GM23248 (cell line): ENCODE measurements around the gene MAP3K5.

ENCODE experiments used
- EZH2 ChIP-seq: fragments of 200-600 bp; sonication (generic); IDR thresholded peaks from 2 replicates; pipeline ENCODE4 v1.6.1; 2018; ENCODE audit warnings: antibody characterized with exemption, mild to moderate bottlenecking; ENCODE audit not compliant: insufficient read depth, poor library complexity, severe bottlenecking
- EZH2phosphoT487 ChIP-seq: fragments of 200-600 bp; sonication (generic); IDR thresholded peaks from 2 replicates; pipeline ENCODE4 v1.6.1; 2018; ENCODE audit warnings: antibody characterized with exemption, moderate library complexity, mild to moderate bottlenecking, low read depth; ENCODE audit not compliant: insufficient read depth

- TF ChIP-seq EZH2 (no peak), EZH2phosphoT487 (no peak)
Measured at GRCh38 chr6:136544326-136544725, 248.0 kb downstream of the MAP3K5 start.
